ENCODE data around the gene PRICKLE3.

DNA sequence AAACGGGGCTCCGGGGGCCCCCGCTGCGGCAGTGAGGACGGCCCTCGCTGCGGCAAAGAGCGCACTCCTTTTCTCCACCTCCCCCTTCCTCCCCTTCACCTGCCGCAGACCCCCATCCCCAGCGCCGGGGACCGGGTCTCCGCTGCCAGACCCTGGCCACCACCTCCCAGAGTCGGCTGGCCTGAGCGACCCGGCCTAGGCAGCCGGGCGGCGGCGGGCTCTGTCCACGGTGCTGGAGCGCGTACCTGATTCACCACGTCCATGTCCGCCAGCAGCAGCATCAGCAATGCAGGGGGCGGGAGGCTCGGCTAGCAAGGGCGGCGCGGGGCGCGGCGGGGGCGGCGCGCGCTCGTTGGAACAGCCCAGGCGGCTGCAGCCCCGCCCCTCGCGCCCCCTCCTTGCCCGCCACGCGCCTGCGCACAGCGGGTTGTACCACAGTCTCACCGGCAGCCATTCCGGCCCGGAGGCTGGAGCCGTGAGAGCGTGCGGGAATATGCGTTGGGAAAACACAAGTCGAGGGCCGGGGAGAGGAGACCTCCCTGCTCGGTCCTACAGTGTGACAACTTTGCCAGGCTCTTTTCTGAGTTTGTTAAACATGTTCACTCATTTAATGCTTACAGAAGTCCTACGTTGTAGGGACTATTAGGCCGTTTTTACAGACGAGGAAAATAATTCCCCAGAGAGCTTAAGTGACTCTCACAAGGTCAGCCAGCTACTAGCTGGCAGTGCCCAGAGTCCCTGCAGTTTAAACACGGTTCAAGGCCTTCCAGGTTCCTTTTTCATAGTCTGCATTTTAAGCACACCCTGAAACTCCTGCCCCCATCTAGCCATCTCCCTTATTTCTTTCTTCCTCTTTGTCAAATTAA, 14.0 kb upstream of the PRICKLE3 start, which contains the start of gene SYP:
- TF ChIP-seq, protein P1, sequence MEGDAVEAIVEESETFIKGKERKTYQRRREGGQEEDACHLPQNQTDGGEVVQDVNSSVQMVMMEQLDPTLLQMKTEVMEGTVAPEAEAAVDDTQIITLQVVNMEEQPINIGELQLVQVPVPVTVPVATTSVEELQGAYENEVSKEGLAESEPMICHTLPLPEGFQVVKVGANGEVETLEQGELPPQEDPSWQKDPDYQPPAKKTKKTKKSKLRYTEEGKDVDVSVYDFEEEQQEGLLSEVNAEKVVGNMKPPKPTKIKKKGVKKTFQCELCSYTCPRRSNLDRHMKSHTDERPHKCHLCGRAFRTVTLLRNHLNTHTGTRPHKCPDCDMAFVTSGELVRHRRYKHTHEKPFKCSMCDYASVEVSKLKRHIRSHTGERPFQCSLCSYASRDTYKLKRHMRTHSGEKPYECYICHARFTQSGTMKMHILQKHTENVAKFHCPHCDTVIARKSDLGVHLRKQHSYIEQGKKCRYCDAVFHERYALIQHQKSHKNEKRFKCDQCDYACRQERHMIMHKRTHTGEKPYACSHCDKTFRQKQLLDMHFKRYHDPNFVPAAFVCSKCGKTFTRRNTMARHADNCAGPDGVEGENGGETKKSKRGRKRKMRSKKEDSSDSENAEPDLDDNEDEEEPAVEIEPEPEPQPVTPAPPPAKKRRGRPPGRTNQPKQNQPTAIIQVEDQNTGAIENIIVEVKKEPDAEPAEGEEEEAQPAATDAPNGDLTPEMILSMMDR (IDR thresholded peaks at IDR 0.05; ENCODE audit: low read depth, low read length), result no peak
- TF ChIP-seq EZH2phosphoT487 (IDR thresholded peaks at IDR 0.05; ENCODE audit: low read depth), result no peak

All from OCI-LY3 (cell line).